ENCODE results near the gene GALNT14.

Gene GALNT14

GRCh38 chr2:31047599-31047998 is 90.6 kb downstream of the GALNT14 start:
- Histone ChIP-seq H3K4me3 (ENCODE audit: insufficient read depth, low read depth, low read length, poor library complexity, severe bottlenecking) (no peak overlapping the region), H3K36me3 (ENCODE audit: control insufficient read depth, insufficient read depth, low read length) (no peaks in the 10 kb centered on the region), H3K9me3 (ENCODE audit: control insufficient read depth, low read length) (no peaks in the 10 kb centered on the region), H3K4me1 (ENCODE audit: control insufficient read depth, insufficient read depth, low read length, poor library complexity, severe bottlenecking) (no peaks in the 10 kb centered on the region), H3K27ac (ENCODE audit: insufficient read depth, low read length, poor library complexity, severe bottlenecking) (no peak overlapping the region), H3K27me3 (replicated peaks; ENCODE audit: control insufficient read depth, insufficient read depth, low read length, poor library complexity, severe bottlenecking) (peaks cover 7% of the 10 kb centered on the region)
- DNase-seq: no peak

GRCh38 chr2:31038385-31038784 is 99.9 kb downstream of the GALNT14 start:
- no peaks in the 10 kb centered on the region for H3K9me3 ChIP-seq (ENCODE audit: control insufficient read depth, low read length)
- peaks cover 6% of the 10 kb centered on the region for H3K27me3 ChIP-seq (replicated peaks; ENCODE audit: control insufficient read depth, insufficient read depth, low read length, poor library complexity, severe bottlenecking)

GRCh38 chr2:31037058-31037457 is 101.2 kb downstream of the GALNT14 start:
- no peak for DNase-seq
- H3K9me3 ChIP-seq (ENCODE audit: control insufficient read depth, low read length): no peaks in the 10 kb centered on the region
- H3K4me1 ChIP-seq (ENCODE audit: control insufficient read depth, insufficient read depth, low read length, poor library complexity, severe bottlenecking): no peaks in the 10 kb centered on the region
- H3K4me3 ChIP-seq (ENCODE audit: insufficient read depth, low read depth, low read length, poor library complexity, severe bottlenecking): no peak overlapping the region
- no peaks in the 10 kb centered on the region for H3K27me3 ChIP-seq (replicated peaks; ENCODE audit: control insufficient read depth, insufficient read depth, low read length, poor library complexity, severe bottlenecking)
- H3K27ac ChIP-seq (ENCODE audit: insufficient read depth, low read length, poor library complexity, severe bottlenecking): no peak overlapping the region
- no peaks in the 10 kb centered on the region for H3K36me3 ChIP-seq (ENCODE audit: control insufficient read depth, insufficient read depth, low read length)

More at GRCh38 chr2:31038385-31038784, 99.9 kb downstream of the GALNT14 start:
- Histone ChIP-seq H3K4me3 (ENCODE audit: insufficient read depth, low read depth, low read length, poor library complexity, severe bottlenecking) (no peak overlapping the region), H3K4me1 (ENCODE audit: control insufficient read depth, insufficient read depth, low read length, poor library complexity, severe bottlenecking) (no peaks in the 10 kb centered on the region), H3K27ac (ENCODE audit: insufficient read depth, low read length, poor library complexity, severe bottlenecking) (no peak overlapping the region), H3K36me3 (ENCODE audit: control insufficient read depth, insufficient read depth, low read length) (no peaks in the 10 kb centered on the region)
- no peak for DNase-seq

GRCh38 chr2:31033032-31033431 is 105.2 kb downstream of the GALNT14 start:
- Histone ChIP-seq H3K9me3 (ENCODE audit: control insufficient read depth, low read length) (no peaks in the 10 kb centered on the region), H3K4me3 (ENCODE audit: insufficient read depth, low read depth, low read length, poor library complexity, severe bottlenecking) (no peak overlapping the region), H3K27me3 (replicated peaks; ENCODE audit: control insufficient read depth, insufficient read depth, low read length, poor library complexity, severe bottlenecking) (no peaks in the 10 kb centered on the region), H3K27ac (ENCODE audit: insufficient read depth, low read length, poor library complexity, severe bottlenecking) (no peak overlapping the region), H3K4me1 (ENCODE audit: control insufficient read depth, insufficient read depth, low read length, poor library complexity, severe bottlenecking) (no peaks in the 10 kb centered on the region), H3K36me3 (ENCODE audit: control insufficient read depth, insufficient read depth, low read length) (no peaks in the 10 kb centered on the region)
- DNase-seq: no peak

- no peak overlapping the region for H3K27ac ChIP-seq (ENCODE audit: insufficient read depth, low read length, poor library complexity, severe bottlenecking)
- no peaks in the 10 kb centered on the region for H3K27me3 ChIP-seq (replicated peaks; ENCODE audit: control insufficient read depth, insufficient read depth, low read length, poor library complexity, severe bottlenecking)
- H3K9me3 ChIP-seq (ENCODE audit: control insufficient read depth, low read length): no peaks in the 10 kb centered on the region
- no peaks in the 10 kb centered on the region for H3K4me1 ChIP-seq (ENCODE audit: control insufficient read depth, insufficient read depth, low read length, poor library complexity, severe bottlenecking)
- H3K36me3 ChIP-seq (ENCODE audit: control insufficient read depth, insufficient read depth, low read length): no peaks in the 10 kb centered on the region
- no peak overlapping the region for H3K4me3 ChIP-seq (ENCODE audit: insufficient read depth, low read depth, low read length, poor library complexity, severe bottlenecking)
- no peak for DNase-seq
Measured at GRCh38 chr2:31032475-31032874, 105.8 kb downstream of the GALNT14 start.

- DNase-seq: no peak
- no peaks in the 10 kb centered on the region for H3K9me3 ChIP-seq (ENCODE audit: control insufficient read depth, low read length)
- no peak overlapping the region for H3K4me3 ChIP-seq (ENCODE audit: insufficient read depth, low read depth, low read length, poor library complexity, severe bottlenecking)
- H3K4me1 ChIP-seq (ENCODE audit: control insufficient read depth, insufficient read depth, low read length, poor library complexity, severe bottlenecking): no peaks in the 10 kb centered on the region
- H3K27ac ChIP-seq (ENCODE audit: insufficient read depth, low read length, poor library complexity, severe bottlenecking): no peak overlapping the region
- no peaks in the 10 kb centered on the region for H3K36me3 ChIP-seq (ENCODE audit: control insufficient read depth, insufficient read depth, low read length)
- no peaks in the 10 kb centered on the region for H3K27me3 ChIP-seq (replicated peaks; ENCODE audit: control insufficient read depth, insufficient read depth, low read length, poor library complexity, severe bottlenecking)
Measured at GRCh38 chr2:31031132-31031706, 107.0 kb downstream of the GALNT14 start.

GRCh38 chr2:31028417-31028816 is 109.8 kb downstream of the GALNT14 start:
- no peak overlapping the region for H3K27ac ChIP-seq (ENCODE audit: insufficient read depth, low read length, poor library complexity, severe bottlenecking)
- no peaks in the 10 kb centered on the region for H3K4me1 ChIP-seq (ENCODE audit: control insufficient read depth, insufficient read depth, low read length, poor library complexity, severe bottlenecking)
- DNase-seq: no peak
- H3K4me3 ChIP-seq (ENCODE audit: insufficient read depth, low read depth, low read length, poor library complexity, severe bottlenecking): no peak overlapping the region
- H3K9me3 ChIP-seq (ENCODE audit: control insufficient read depth, low read length): no peaks in the 10 kb centered on the region
- no peaks in the 10 kb centered on the region for H3K36me3 ChIP-seq (ENCODE audit: control insufficient read depth, insufficient read depth, low read length)
- H3K27me3 ChIP-seq (replicated peaks; ENCODE audit: control insufficient read depth, insufficient read depth, low read length, poor library complexity, severe bottlenecking): no peaks in the 10 kb centered on the region

- H3K36me3 ChIP-seq (ENCODE audit: control insufficient read depth, insufficient read depth, low read length): no peaks in the 10 kb centered on the region
- no peak for DNase-seq
- no peaks in the 10 kb centered on the region for H3K9me3 ChIP-seq (ENCODE audit: control insufficient read depth, low read length)
- no peaks in the 10 kb centered on the region for H3K27me3 ChIP-seq (replicated peaks; ENCODE audit: control insufficient read depth, insufficient read depth, low read length, poor library complexity, severe bottlenecking)
- H3K4me1 ChIP-seq (ENCODE audit: control insufficient read depth, insufficient read depth, low read length, poor library complexity, severe bottlenecking): no peaks in the 10 kb centered on the region
- no peak overlapping the region for H3K27ac ChIP-seq (ENCODE audit: insufficient read depth, low read length, poor library complexity, severe bottlenecking)
- no peak overlapping the region for H3K4me3 ChIP-seq (ENCODE audit: insufficient read depth, low read depth, low read length, poor library complexity, severe bottlenecking)
Measured at GRCh38 chr2:31027549-31027948, 110.7 kb downstream of the GALNT14 start.

GRCh38 chr2:31023541-31023940 is 114.7 kb downstream of the GALNT14 start:
- H3K9me3 ChIP-seq (ENCODE audit: control insufficient read depth, low read length): no peaks in the 10 kb centered on the region
- no peak for DNase-seq

GRCh38 chr2:31020713-31021112 is 117.5 kb downstream of the GALNT14 start:
- Histone ChIP-seq H3K9me3 (ENCODE audit: control insufficient read depth, low read length) (no peaks in the 10 kb centered on the region), H3K4me3 (ENCODE audit: insufficient read depth, low read depth, low read length, poor library complexity, severe bottlenecking) (no peak overlapping the region), H3K36me3 (ENCODE audit: control insufficient read depth, insufficient read depth, low read length) (no peaks in the 10 kb centered on the region), H3K27ac (ENCODE audit: insufficient read depth, low read length, poor library complexity, severe bottlenecking) (no peak overlapping the region), H3K4me1 (ENCODE audit: control insufficient read depth, insufficient read depth, low read length, poor library complexity, severe bottlenecking) (no peaks in the 10 kb centered on the region), H3K27me3 (replicated peaks; ENCODE audit: control insufficient read depth, insufficient read depth, low read length, poor library complexity, severe bottlenecking) (no peaks in the 10 kb centered on the region)
- DNase-seq: no peak

More at GRCh38 chr2:31023541-31023940, 114.7 kb downstream of the GALNT14 start:
- Histone ChIP-seq H3K4me3 (ENCODE audit: insufficient read depth, low read depth, low read length, poor library complexity, severe bottlenecking) (no peak overlapping the region), H3K27ac (ENCODE audit: insufficient read depth, low read length, poor library complexity, severe bottlenecking) (no peak overlapping the region), H3K36me3 (ENCODE audit: control insufficient read depth, insufficient read depth, low read length) (no peaks in the 10 kb centered on the region), H3K4me1 (ENCODE audit: control insufficient read depth, insufficient read depth, low read length, poor library complexity, severe bottlenecking) (no peaks in the 10 kb centered on the region), H3K27me3 (replicated peaks; ENCODE audit: control insufficient read depth, insufficient read depth, low read length, poor library complexity, severe bottlenecking) (no peaks in the 10 kb centered on the region)

All from effector memory CD4-positive, alpha-beta T cell (primary cell).